ENCODE measurements around the gene CFAP43. TPM values are rescaled to one million over a fixed set of nuclear protein-coding genes. Genes with fewer than 3 reads are reported as not detected.

CFAP43 gene
- total and polyA plus RNA-seq, 9 of the 15 experiments (the other 6 are each of a cell fraction or from before 2014, with no cell fraction given) = 0.07 to 0.86 (median 0.11) TPM; not detected in 1

- H4K20me1 ChIP-seq (replicated peaks; ENCODE audit: control insufficient read depth, insufficient read depth, low read length) = no peaks in the 10 kb centered on the region
- H3K9me1 ChIP-seq (ENCODE audit: control insufficient read depth, insufficient read depth, low read length) = no peaks in the 10 kb centered on the region
- peak within 1 kb of the TSS; percentile 64 for H3K4me3 ChIP-seq
- CTCF ChIA-PET (ENCODE audit: low intra/inter-chr PET ratio) = no interaction called here
- ATAC-seq (peak; percentile 95), FAIRE-seq (peak; percentile 97), DNase-seq (ENCODE audit: extremely low read depth in 1 of 4, low spot score in 3 of 4) (peak; percentile 91 to 96 (median 92))
- POLR2A ChIA-PET = interaction anchor here (0.6 to 2.3 kb wide), 12 partner anchors 10 to 732 kb away, joined by 3 to 10 read pairs (median 4); no protein-coding TSS in a partner anchor
- peak within 1 kb of the TSS; percentile 97 for H2AFZ ChIP-seq (ENCODE audit: low read depth, low read length)
- under 1% methylated on average over 42 of the region's 67 CpGs for WGBS (ENCODE audit: insufficient coverage, low coverage, missing lambda C conversion rate)
- BruUV-seq (replicated peaks) = no TSS peak
- intact Hi-C loops (cut with micrococcal nuclease) (loop anchor here (2.0 to 5.0 kb wide), 6 partner anchors 86 to 233 kb away; partner anchors contain the start of genes CFAP58, SLK and STN1), in situ Hi-C loops (cut with MboI) (no loop called here)
- peak within 1 kb of the TSS; percentile 89 to 94 for H3K9ac ChIP-seq (ENCODE audit: insufficient read depth in 1 of 2, low read depth in 2 of 2, low read length in 2 of 2)
- peaks cover 0 to 7% of the 10 kb centered on the region in 2 experiments; a peak in 1 of 5 replicates for H3K4me1 ChIP-seq (replicated peaks in 1 of 2; ENCODE audit: control insufficient read depth in 2 of 2, insufficient read depth in 2 of 2, low read length in 2 of 2)
- peaks cover 9% of the 10 kb centered on the region; the same call in 1 of the 3 replicates for H3K79me2 ChIP-seq (ENCODE audit: control insufficient read depth, insufficient read depth, low read length)
- H3K27ac ChIP-seq (ENCODE audit: extremely low read depth, low read depth, low read length) = peak within 1 kb of the TSS; percentile 97
- H3K27me3 ChIP-seq (ENCODE audit: control insufficient read depth in 2 of 2, insufficient read depth in 2 of 2, low read length in 2 of 2) = no peaks in the 10 kb centered on the region
- peaks cover 10% of the 10 kb centered on the region; the same call in 1 of the 3 replicates for H3K36me3 ChIP-seq (ENCODE audit: control insufficient read depth, insufficient read depth, low read length)
- H3K9me3 ChIP-seq (replicated peaks; ENCODE audit: control insufficient read depth, insufficient read depth, low read depth, low read length) = no peaks in the 10 kb centered on the region
- peak within 1 kb of the TSS; percentile 88 for H3K4me2 ChIP-seq (ENCODE audit: insufficient read depth, low read length)
- TF ChIP-seq ZBTB7A (IDR thresholded peaks at IDR 0.05; ENCODE audit: borderline replicate concordance, control insufficient read depth, low read depth, low read length) (peak; percentile 9; the same call in 1 of the 2 replicates), CGGBP1 (CRISPR knock-in tag; IDR thresholded peaks at IDR 0.05) (no peak), GATAD2B (IDR thresholded peaks at IDR 0.05; ENCODE audit: borderline replicate concordance) (no peak), SNIP1 (IDR thresholded peaks at IDR 0.05; ENCODE audit: low read depth) (no peak), HEY1 (CRISPR knock-in tag; IDR thresholded peaks at IDR 0.05; ENCODE audit: borderline replicate concordance) (no peak), THRAP3 (IDR thresholded peaks at IDR 0.05; ENCODE audit: borderline replicate concordance) (no peak), ZNF212 (CRISPR knock-in tag; IDR thresholded peaks at IDR 0.05) (no peak), ZBTB8A (IDR thresholded peaks at IDR 0.05; ENCODE audit: partially characterized antibody) (no peak), E2F1 (CRISPR knock-in tag; IDR thresholded peaks at IDR 0.05) (peak; percentile 78), IRF9 (tag; IDR thresholded peaks at IDR 0.05) (no peak), E2F6 (IDR thresholded peaks at IDR 0.05; ENCODE audit: borderline replicate concordance in 1 of 2, extremely low read depth in 1 of 2, insufficient read depth in 1 of 2, insufficient read length in 1 of 2, low read depth in 1 of 2, low read length in 1 of 2, poor library complexity in 1 of 2, severe bottlenecking in 1 of 2) (peak; percentile 25 to 33), ZKSCAN1 (IDR thresholded peaks at IDR 0.05; ENCODE audit: low read depth, low read length) (no peak), PML (IDR thresholded peaks at IDR 0.05; ENCODE audit: low read length) (peak; percentile 53; the same call in 1 of the 2 replicates), ZNF717 (CRISPR knock-in tag; IDR thresholded peaks at IDR 0.05) (no peak), ZNF282 (CRISPR knock-in tag; IDR thresholded peaks at IDR 0.05) (no peak), GABPA (tag; conservative IDR thresholded peaks at IDR 0.05; ENCODE audit: low read depth) (0 out of 2 replicates have a peak, but pooled peaks have one; percentile 42), RFX7 (CRISPR knock-in tag; IDR thresholded peaks at IDR 0.05) (no peak), SMAD3 (CRISPR knock-in tag; conservative IDR thresholded peaks at IDR 0.05) (no peak), MECOM (CRISPR knock-in tag; IDR thresholded peaks at IDR 0.05) (no peak)
These were observed 110.5 kb downstream of the CFAP43 start, which contains the start of gene SFR1 for GRCh38 chr10:104121485-104122224. Gene SFR1 (plus strand): TSS chr10:104122171. CDS start chr10:104122184, 13 bp downstream.
